GM18907 (cell line): Measurements from ENCODE around the gene SLC6A6.

ENCODE experiments used
- ATAC-seq: cut with Tn5 transposase; IDR thresholded peaks from one replicate; pipeline ENCODE4 v1.9.1; 2021; ENCODE audit warnings: mild to moderate bottlenecking, moderate library complexity; ENCODE audit not compliant: unreplicated experiment

SLC6A6 gene

DNA sequence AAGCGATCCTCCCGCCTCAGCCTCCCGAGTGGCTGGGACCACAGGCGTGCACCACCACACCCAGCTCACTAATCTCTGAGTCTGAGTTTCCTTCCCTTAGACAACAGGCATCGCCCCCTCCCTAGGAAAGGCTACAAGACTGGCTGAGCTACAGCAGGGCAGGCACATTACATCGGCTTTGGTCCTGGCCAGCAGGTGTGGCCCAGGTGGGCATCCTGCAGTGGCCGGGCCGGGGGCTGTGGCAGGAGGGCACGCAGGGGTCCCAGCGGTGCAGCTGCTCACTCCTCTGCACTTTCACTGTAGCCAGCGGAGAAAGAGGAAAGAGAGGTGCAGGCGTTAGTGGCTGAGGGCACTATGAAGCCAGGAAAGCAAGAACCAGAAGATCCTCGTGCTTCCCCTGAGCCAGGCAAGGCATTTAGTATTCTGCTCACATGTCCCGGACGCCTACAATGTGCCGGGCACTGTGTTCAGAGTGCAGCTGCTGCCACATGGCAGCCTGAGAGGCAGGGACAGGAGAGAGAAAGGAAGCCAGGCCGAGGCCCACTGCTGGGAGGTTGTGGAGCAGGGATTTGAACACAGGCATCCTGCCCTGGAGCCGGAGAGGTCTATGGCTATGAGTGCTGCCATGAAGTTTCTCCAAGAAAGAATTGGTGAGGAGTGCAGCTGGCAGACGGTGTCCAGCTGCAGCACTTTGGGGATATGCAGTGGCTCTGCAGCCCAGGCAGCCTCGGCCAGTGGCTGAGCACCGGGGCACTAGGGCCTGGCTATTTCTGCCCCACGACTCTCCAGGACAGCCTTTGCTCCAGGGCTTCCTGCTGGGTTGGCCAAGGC, 115.4 kb downstream of the SLC6A6 start:
- no peak for ATAC-seq

DNA sequence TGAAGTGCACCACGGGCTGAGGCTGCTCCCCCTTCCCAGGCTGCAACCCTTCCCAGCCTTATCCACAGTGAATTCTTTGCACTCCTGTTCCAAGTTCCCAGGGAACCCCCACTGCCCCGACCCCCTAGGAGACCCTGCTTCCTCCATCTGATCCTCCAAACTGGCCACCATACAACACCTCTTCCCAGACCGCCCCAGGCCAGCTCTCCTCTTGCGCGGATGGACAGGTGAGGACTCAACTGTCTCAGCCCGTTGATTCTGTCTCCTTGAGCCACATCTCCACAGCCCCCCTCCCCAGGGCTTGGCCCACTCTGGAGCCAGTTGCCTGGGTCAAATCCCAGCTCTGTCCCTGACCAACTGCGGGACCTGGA, 116.0 kb downstream of the SLC6A6 start:
- no peak for ATAC-seq

DNA sequence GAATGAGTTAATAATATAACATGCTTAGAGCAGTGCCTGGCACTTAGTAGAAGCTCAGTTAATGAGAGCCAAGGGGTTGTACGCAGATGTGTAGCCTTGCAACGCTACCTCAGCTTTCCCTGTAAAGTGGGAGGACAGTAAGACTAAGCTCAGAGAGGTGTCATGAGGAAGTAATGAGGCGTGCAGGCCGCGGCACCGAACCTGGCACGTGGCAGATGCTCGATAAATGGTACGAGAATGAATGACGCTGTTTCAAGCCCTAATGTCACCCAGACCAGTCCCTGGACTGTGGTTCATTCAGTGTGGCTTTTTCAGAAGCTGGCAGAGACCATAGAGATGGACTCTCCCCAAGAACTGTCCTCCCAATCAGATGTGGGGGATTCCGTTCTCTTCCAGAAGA, 116.5 kb downstream of the SLC6A6 start:
- ATAC-seq: no peak

DNA sequence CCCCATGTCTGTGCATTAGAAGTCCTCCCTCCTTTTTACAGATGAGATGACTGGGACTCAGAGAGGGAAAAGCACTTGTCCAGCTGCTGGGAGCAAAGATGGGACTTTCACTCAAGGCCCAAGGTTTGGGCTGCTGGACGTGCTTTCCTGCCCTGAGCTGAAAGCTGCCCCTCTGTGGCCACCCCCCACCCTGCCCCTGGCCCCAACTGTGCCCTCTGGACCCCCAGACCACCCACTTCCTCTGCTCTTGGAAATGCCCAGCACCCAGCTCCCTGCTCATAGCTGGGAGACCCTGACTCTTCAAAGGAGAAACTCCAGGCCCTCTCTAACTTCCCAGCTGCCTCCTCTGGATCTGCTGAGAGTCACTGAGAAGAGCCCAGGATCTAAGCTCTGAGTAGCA, 117.0 kb downstream of the SLC6A6 start:
- no peak for ATAC-seq

DNA sequence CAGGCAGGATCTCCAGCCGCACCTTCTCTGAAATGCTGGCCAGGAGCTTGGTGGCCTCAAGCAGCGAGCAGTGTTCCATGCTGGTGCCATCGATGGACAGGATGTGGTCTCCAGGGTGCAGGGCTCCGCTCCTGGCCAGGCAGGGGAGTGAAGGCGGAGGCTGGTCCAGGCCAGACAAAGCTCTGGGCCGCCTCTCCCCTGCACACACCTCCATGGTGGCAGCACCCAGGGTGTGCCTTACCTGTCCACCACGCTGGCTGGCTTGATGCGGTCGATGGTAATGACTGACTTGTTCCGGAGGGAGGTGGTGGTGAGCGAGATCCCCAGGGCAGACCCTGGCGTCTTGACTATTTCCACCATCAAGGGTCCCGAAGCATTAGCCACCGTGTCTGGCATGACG, 117.7 kb downstream of the SLC6A6 start:
- no peak for ATAC-seq

DNA sequence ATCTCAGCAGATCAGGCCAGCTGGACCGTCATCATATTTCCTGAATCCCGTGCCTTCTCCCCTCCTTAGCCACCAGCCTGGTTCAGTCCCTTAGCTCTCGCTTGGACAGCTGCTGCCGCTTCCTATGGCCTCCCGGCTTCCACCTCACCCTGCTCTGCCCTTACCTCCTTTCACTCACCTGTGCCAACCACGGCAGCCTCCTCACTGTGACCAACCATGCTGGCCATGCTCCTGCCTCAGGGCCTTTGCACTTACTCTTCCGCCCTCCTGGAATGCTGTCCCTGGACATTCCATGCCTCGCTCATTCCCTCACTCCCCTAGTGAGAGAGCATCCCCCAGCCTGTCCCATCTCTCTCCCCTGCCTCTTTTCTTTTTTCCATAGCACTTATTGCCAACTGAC, 118.6 kb downstream of the SLC6A6 start:
- no peak for ATAC-seq

DNA sequence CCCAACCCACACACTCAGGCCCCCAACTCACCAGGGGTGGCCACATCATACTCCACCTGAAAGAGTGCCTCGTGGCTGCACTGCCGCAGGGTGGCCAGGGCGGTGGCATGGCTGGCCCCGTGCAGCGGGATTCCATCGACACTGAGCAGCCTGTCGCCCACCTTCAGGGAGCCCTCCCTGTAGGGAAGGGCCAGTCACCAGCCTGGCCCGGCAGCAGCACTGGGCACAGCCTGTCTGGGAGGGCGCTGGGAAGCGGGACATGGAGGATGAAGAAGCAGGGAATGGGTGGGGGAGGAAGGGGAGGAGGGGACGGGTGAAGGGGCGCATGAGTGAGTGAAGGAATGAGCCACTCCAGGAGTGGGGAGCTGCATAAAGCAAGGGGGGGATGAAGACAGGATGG, 119.2 kb downstream of the SLC6A6 start:
- ATAC-seq: no peak

DNA sequence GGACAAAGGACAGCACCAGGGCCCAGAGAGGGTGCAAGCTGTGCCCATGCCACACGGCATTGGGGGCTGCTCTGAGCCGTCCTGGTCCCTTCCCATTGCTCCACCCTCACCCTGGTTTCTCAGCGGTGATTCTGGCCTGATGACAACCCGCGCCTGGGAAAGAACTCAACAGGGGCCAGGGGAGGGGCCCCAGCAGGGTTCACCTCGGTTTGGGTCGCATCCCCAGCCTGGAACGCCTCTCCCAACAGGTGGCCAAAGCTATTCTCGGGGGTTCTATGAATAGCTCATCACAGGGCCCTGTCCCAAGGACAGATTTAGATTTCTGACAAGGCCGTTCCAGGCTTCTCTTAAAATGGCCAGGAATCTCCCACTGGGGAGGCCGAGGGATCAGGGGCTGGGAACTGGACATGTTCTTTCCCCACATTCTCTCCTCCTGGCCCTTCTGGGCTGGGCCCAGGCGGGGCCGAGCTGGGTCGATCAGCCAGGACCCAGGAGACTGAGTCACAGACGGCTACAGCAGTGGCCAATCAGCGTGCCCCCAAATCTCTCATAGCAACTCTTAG, 119.8 kb downstream of the SLC6A6 start:
- ATAC-seq: no peak

DNA sequence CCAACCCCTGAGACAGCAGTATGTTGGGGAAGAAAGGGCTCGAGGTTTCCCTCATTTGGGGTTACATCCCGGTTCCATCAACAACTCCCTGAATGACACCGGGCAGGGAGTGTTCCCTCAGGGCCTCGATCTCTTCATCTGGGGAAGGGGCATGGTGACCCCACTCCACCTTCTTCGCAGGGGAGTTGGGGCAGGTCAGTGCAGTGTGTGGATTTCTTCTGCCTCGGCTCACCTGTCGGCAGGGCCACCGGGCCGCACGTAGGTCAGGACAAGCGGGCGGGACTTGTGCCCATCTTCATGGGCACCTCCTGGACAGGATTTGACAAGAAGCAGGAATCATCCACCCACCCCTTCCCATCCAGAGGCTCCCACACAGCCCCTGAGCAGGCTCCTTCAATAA, 120.4 kb downstream of the SLC6A6 start:
- no peak for ATAC-seq

DNA sequence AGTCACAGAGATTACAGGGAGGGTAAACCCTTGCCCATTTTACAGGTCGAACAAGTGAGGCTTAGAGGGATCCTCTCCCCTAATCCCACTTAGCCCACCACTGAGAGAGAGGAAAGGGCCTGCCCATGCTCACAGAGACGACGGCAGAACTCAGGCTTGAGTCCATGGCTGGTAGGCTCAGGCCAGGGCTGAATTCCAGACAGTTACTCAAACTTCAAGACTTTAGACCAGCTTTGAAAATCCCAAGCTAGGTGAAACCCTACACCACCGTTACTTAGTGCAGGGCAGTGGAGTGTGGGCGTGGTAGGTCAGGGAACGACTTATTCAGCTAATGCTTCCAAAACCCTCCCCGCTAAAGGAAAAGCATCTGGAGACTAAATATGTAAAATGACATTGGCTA, 121.4 kb downstream of the SLC6A6 start:
- ATAC-seq: no peak

DNA sequence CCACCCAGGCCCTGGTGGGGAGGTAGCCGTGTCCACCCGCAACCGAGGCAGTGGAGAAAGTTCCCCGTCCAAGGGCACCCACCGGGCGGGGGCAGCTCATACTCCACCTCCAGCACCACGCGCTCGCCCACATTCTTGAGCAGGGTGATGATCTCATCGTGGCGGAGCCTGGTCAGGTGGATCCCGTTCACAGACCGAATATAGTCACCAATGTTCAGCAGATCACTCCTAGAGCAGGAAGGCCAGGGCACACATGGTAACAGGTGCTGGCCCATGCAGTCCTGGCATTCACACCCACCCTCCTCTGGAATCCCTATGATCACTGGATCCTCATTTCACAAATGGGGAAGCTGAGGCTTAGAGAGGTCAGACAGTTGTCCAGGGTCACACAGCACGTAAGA, 121.9 kb downstream of the SLC6A6 start:
- ATAC-seq: no peak

DNA sequence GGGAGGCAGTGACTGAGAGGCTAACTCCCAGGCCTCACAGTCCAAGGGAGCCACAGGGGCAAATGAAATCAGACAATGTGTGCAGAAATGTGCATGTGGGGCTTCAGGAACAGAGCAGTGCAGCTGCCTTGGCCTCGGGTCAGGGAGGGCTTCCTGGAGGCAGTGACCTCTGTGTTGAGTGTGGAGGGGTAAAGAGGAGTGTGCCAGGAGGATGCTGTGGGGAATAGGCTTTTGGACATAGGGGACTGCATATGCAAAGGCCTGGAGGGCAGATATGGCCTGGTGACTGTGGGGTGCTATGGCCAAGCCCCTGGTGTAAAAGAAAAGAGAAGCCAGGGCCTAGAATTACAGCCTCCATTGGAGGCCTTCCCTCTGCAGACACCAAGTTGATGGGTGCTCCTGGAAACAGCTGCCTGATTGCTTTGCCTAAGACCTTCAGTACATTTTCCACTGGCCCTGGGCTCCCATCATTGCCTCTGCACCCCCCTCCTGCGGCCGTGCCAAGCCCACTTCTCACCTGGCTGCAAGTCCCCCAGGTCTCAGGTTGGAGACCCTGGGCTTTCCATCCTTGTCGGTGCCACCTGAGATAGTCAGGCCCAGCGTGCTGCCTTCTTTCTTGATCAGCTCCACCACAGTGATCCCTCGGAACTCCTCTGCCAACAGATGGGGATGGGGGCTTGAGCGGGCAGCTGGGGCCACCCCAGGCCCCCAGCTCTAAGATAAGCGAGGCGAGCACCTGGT, 122.7 kb downstream of the SLC6A6 start:
- ATAC-seq: no peak

DNA sequence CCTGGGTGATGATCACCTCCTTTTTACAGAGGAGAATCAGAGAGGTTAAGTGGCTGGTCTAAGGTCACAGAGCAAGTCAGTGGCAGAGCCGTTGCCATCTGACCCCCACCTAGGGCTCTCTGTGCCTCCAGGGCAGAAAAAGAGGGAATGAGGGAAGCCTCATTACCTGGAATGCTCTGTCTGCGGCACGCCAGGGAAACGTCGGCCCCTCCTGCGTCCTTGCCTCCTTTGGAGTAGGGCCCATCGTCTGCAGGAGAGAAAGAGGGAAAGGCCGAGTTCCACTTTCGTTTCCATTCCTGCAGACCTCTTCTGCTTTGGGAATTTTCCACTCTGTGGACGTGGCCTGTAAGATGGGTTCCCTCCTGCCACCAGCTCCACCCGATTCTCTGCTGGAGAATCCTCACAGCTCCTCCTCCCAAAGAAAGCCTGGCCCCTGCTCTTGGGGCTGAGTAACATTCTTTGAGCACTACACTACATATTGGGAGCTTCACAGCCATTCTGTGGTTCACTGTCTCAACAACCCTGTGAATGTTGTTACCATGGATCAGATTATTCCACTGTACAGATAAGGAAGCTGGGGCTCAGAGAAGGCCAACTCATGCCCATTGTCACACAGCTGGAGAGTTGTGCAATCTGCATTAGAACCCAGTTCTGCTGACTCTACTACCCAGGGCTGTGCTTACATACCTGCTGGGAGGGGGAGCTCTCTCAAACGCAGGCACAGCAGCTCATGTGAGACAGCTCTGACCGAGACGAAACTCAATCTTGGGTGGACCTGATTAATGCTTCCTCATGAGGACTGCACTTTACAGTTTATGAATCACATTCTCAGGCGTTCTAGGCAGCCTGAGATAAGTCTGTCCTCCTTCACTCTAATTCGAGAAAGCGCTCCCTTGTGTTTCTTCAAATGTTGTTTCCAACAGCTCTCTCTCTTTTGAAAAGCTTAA, 123.6 kb downstream of the SLC6A6 start:
- ATAC-seq: no peak

DNA sequence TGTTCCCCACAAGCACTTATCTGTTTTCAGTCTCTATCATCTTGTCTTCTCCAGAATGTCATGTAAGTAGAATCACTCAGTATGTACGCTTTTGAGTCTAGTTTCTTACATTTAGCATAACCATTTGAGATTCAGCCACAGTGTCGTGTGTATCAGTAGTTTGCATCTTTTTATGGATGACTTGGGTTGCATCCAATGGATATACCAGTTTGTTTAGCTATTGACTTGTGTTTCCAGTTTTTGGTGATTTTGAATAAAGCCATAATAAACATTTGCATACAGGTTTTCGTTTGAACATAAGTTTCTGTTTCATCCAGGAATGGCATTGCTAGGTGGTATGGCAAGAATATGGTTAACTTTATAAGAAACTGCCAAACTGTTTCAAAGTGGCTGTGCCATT, 125.7 kb downstream of the SLC6A6 start:
- no peak for ATAC-seq

DNA sequence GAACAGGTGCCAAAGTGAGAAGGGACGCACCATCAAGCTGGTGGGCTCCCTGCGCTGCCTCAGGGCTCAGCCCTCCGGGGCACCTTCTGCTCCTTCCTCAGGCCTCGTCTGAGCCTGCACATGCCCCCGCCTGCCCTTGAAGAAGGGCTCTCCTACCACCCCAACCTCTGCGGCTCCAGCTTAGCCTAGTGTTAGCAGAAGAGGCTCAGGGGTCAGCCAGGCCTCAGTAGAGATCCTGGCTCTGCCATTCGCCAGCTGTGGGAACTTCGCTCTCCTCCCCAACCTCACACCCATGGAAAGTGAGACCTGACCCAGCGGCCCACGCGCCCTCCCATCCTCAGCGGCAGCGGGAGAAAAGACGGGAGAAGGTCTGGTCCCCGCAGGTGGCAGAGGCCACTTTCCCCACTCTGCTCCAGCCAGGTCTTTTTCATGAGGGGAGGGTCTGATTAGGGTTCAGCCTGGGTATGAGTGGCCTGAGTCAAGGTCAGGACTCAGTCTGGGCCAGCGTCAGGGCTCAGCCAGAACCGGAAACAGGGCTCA, 129.5 kb downstream of the SLC6A6 start:
- ATAC-seq: no peak

DNA sequence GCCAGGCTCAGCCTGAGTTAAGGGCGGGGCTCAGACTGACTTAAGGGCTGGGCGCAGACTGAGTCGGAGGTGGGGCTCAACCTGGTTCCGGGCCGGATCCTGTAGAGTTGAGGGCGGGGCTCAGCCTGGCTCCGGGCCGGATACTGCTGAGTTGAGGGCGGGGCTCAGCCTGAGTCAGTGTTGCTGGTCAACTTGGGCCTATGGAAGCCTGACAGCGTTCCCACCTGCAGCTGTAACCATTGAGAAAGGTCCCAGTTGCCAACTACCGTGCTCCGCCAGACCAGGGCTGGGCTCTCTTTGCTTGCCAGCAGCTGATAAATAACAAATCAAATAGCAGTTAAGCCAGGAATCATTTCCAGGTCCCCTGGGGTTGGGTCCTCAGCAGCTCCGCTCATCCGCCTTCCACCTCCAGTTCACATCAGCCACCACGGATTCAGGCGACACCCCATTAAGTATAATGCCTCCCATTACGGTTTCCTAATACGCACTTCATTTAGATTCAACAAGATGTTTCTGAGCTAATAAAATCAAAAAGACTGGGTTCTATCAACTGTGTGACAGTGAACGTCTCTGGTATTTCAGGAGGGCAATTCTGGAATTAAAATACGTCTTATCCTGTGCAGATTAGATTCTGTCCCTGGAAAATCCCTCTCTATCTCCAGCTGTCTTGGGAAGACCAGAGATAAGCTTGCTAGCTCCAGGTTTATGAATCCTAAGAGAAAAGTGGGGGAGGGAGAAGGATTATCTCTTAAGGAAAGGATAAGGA, 130.5 kb downstream of the SLC6A6 start:
- ATAC-seq: no peak

DNA sequence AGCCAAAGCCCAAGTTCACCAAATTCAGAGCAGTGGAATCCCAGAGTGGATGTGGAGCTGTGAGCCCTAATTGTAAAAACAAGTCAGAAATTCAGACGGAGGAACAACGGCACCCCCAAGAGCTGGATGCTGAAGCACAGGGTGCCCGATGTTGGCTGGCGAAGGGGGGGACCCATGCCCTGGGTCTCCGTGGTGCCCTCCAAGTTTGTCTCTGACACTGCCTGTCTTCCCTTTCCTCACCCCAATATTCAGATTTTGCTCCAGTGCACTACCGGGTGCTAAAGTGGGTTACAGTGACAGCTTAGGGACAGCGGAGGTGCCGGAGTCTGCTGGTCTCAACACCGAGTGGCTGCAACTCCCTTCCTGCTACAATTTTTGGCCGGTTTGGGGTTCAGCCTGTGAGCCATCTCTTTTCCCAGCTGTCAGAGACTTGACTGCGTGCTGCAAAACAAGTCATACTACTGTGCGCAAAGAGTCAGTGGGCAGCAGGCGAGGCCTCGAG, 131.1 kb downstream of the SLC6A6 start:
- ATAC-seq: no peak

DNA sequence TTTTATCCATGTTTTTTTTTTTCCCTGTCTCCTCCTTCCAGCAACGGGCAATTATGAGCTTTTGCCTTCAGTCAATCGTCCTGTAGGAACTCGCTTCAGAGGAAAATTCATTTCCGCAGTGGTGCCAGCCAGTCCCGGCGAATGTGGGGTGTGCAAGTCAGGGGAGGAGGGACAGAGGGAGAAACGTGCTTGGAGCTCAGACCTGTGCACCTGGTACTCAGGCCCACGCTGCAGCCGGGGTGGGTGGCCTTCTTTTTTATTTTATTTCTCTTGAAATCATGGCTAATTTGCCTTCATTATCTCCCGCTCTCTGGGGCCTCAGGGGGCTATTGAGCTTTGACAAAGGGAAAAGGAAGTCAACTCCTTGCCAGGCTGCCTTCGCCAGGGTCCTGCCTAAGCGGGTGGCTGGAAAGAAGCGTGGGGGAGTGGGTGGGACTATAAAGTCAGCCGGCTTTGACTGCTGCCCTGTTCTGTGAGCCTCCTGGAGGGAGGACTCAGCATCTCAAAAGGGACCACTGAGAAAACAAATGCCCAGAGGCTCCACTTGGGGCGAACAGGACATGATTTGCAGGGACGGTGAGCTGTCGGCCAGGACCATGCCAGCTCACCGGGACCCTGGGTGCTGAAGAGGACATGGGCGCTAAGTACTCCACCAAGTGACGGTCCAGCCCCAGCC, 132.2 kb downstream of the SLC6A6 start:
- ATAC-seq: no peak

DNA sequence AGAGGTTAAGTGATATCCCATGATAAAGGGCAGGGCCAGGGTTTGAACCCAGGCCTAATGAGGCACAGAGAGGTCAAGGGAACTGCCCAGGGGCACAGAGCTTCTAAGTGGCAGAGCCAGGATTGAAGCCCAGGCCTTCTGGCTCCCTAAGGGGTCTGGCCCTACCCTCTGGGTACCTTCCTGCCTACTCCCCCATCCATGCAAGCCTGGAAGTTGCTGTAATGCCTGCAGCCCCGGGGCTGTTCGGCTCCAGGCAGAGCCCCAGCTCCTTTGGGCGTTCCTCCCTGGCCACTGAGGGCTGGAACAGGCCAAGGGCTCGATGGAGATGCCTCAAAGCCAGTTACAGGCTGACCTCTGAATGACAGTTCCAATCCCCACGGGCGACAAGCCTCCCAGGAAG, 133.2 kb downstream of the SLC6A6 start:
- ATAC-seq: no peak
